NCI-H345 treated with DMSO at 0.1 percent for 48 hours (cell line): ENCODE data around the gene MAZ.
"Not testable (repeated sequence)": the region's sequence is repeated elsewhere in the genome, so short reads cannot be mapped to it uniquely, and the experiment has no call there.

ENCODE experiments used
- DNase-seq: peaks from one replicate; lab custom pipeline; 2025; ENCODE audit not compliant: unreplicated experiment; lab: John Stamatoyannopoulos, UW

Gene MAZ

GRCh38 chr16:29806099-29806579 lies at the start of gene MAZ:
TSS of gene MAZ (plus strand) at chr16:29806529. CDS start at chr16:29806702, 173 bp downstream.
- DNase-seq: peak; percentile 90

GRCh38 chr16:29756654-29757053 lies 49.7 kb upstream of the MAZ start:
- DNase-seq: no peak

GRCh38 chr16:29757086-29757485 lies 49.2 kb upstream of the MAZ start:
- DNase-seq: not testable (repeated sequence)

GRCh38 chr16:29757950-29758466 lies 48.3 kb upstream of the MAZ start:
- no peak for DNase-seq

- peak; percentile 18 for DNase-seq
Measured at GRCh38 chr16:29760567-29761279, 45.6 kb upstream of the MAZ start.

- DNase-seq: not testable (repeated sequence)
Measured at GRCh38 chr16:29761280-29761651, 45.1 kb upstream of the MAZ start.

- no peak for DNase-seq
Measured at GRCh38 chr16:29761882-29762281, 44.4 kb upstream of the MAZ start.

GRCh38 chr16:29763326-29763725 lies 43.0 kb upstream of the MAZ start:
- no peak for DNase-seq

- peak; percentile 93 for DNase-seq
Measured at GRCh38 chr16:29765167-29766032, 40.9 kb upstream of the MAZ start.

- no peak for DNase-seq
Measured at GRCh38 chr16:29766571-29766970, 39.8 kb upstream of the MAZ start.

- no peak for DNase-seq
Measured at GRCh38 chr16:29767062-29767461, 39.3 kb upstream of the MAZ start.

- DNase-seq: no peak
Measured at GRCh38 chr16:29769507-29769906, 36.8 kb upstream of the MAZ start.

- DNase-seq: no peak
Measured at GRCh38 chr16:29770250-29770929, 35.9 kb upstream of the MAZ start.

- DNase-seq: not testable (repeated sequence)
Measured at GRCh38 chr16:29772330-29772729, 34.0 kb upstream of the MAZ start.

- DNase-seq: no peak
Measured at GRCh38 chr16:29774730-29775129, 31.6 kb upstream of the MAZ start.

- no peak for DNase-seq
Measured at GRCh38 chr16:29775742-29776408, 30.5 kb upstream of the MAZ start.

- no peak for DNase-seq
Measured at GRCh38 chr16:29777576-29778350, 28.6 kb upstream of the MAZ start, which contains the start of gene ZG16. TSS of gene ZG16 (plus strand) at chr16:29778256. CDS start at chr16:29779267, 1,011 bp downstream.

GRCh38 chr16:29779474-29779873 lies 26.9 kb upstream of the MAZ start:
- no peak for DNase-seq

GRCh38 chr16:29783094-29783953 lies 23.0 kb upstream of the MAZ start:
- not testable (repeated sequence) for DNase-seq
